Ecto neural progenitor cell (in vitro differentiated cells): Measurements from ENCODE around the gene COPZ2.

Source experiments
- DNase-seq: peaks from one replicate; pipeline ENCODE4 v3.0.0-alpha.2; 2018; ENCODE audit warnings: low spot score

The COPZ2 gene

DNA sequence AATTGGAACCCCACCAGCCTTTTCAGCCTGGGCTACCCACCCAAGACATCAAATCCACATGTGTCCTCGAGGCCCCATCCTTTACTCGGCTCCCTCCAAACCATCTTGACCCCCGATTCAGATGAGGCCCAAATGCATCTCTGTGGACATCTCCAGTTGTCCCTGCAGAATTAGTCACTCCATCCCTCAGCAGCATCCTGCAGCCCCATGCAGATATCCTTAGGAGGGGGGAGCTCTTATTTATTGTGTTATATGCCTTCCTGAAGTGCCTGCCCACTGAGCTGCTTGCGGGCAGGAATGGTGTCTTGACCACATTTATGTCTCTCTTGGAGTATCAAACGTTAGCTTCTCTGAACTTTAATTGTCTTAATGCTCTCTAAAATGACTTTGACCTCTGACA lies 51.1 kb downstream of the COPZ2 start:
- no peak for DNase-seq

DNA sequence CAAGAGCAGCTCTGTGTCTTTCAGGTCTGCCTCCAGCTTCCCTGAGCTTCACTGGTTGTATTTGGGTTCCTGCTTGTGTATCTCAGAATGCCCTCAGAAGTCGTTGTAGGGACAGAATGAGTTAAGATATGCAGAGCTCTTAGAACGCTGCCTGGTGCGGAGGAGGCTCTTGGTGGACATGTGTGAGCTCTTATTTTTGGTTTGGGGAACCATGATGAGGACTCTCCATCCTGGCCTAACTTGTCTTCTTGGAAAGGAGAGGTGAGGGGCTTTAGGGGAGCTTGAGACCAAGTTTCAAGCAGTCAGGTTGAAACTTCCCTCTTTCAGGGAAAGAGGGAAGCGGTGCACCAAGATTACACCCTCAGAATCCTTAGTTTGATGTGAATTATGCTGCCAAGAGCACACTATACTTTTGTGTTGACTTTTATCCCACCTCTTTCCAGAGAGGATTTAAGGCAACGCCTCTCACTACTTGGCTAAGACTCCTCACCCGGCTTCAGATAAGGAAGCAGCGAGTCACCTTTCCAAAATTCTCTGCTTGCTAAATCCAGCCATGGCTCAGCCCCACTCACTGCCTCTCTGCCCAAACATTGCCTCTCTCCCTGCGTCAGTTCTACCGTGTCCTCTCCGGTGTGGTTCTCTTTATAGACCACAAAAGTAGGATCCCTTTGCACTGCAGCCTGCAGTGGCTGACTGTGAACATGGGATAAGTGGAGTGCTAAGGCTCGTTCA lies 53.9 kb downstream of the COPZ2 start:
- DNase-seq: no peak

DNA sequence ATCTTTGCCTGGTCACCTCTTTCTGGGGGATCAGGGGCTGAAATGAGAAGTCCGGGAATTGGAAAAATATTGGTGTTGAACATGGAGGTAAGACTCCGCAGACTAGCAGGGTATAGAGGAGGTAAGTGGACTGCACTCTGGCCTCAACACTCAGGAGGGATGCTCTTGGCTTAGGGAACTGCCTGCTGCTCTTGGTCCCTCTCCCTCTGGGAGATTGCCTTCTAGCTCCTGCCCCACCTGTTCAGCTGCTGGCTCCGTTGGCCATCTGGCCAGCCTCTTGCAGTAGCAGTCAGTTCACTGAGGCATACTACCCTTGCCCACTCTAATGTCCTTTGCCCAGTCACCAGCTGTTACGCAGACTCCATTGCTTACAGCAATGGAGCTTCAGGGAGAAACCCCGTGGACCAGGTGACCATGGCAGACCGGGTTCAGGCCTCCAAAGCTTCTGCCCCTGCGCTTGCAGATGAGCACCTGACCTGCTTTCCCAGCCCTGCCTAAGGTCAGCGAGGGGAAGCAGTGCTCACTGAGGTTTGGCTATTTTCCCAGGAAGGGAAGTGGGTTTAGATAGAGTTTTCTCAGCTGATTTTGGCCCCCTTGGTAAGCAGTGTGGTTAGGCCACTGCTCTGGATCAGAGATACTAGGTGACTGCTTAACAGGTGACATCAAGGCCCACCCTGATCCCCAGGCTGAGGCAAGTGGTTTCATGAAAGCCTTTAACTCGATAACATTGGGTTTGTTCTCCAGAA lies 54.8 kb downstream of the COPZ2 start:
- no peak for DNase-seq

DNA sequence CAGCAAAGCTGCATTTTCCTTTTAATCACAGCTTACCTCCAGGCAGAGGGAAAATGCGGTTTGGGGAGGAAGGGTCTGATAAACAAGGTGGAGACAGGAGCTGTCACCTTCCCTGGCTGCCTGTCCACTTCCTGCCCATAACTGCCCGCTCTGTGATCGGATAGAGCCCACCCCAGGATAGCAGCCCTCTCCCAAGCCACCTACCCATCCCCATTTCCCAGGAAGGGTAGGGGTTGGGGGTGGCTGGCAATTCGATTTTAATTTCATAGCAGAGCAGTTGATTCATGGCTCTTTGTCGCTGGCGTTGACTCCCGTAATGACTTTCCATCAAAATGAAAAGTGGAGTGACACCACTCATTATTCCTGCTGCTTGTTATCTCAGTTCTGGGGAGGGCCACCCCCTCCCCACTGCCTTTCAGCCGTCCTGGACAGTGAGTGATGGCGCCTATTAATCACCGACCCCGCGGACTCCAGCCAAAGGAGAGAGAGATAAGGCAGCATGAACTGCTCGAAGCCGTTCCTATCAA lies 55.4 kb downstream of the COPZ2 start:
- DNase-seq: no peak

DNA sequence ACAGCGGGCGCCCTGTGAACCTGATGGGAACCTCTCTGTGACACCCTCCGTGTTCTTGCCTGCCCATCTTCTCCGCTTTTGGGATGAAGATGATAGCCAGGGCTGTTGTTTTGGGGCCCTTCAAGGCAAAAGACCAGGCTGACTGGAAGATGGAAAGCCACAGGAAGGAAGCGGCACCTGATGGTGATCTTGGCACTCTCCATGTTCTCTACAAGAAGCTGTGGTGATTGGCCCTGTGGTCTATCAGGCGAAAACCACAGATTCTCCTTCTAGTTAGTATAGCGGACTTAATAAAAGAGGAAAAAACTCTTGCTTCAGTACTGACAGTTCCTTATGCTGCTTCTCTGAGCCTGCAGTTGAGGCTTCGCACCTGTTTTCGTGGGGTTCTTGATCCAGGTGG lies 56.1 kb downstream of the COPZ2 start:
- no peak for DNase-seq

DNA sequence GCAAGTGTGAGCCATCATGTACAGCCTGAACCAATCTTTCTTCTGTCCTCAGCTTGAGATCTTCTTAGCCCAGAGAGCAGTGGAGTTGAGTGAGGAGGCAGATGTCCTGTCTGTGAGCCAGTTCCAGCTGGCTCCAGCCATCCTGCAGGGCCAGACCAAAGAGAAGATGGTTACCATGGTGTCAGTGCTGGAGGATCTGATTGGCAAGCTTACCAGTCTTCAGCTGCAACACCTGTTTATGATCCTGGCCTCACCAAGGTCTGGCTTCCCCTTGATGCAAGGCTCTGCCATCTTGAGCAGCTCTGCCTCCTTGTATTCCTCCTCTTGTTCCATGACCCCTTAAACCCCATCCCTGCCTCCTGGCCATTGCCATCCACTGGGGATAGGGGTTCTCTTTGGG lies 57.1 kb downstream of the COPZ2 start:
- DNase-seq: no peak

DNA sequence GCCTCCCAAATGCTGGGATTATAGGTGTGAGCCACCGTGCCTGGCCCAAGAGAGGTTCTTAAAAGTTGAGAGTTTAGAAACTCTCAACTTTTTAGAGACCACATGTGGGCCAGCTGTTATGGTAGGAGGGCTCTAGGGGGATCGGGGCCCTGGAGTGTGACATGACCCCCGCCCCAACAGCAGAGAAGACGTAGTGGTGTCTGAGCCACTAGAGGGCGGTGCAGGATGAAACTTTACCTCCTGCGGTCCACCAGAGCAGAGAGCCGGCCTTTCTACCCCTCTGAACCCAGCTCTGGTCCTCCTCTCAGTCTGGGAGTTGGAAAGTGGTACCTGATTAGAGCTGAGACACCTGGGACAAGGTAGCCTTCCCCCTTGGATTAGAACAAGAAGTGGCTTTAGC lies 59.3 kb downstream of the COPZ2 start:
- DNase-seq: peak; percentile 89
